CD8-positive, alpha-beta memory T cell (primary cell): ENCODE results near the gene AIDA. TPM values are rescaled to one million over a fixed set of nuclear protein-coding genes. Genes with fewer than 3 reads are reported as not detected.
A peak's percentile ranks its signal among the peaks of the same experiment; 100 is the strongest.

Source experiments
- CTCF ChIA-PET: fragments of 350-600 bp; sonication (Branson Sonifier 250); formaldehyde crosslinking; loops from one replicate; lab custom pipeline; 2021; ENCODE audit warnings: antibody characterized with exemption; lab: Charles Lee
- POLR2A ChIA-PET: fragments of 350-600 bp; sonication (Branson Sonifier 250); formaldehyde crosslinking; loops from one replicate; lab custom pipeline; 2021; ENCODE audit warnings: antibody characterized with exemption; lab: Charles Lee
- DNase-seq, 5 donors: peaks; one replicate each; pipeline versions ENCODE4 v3.0.0 to v3.0.0-alpha.2; 2020 to 2022; ENCODE audit warnings: mixed read lengths in 1 of 5
- H3K27ac ChIP-seq: one replicate; pipeline ENCODE4 v1.7.0; 2013; ENCODE audit warnings: low read depth, mild to moderate bottlenecking, low read length, moderate library complexity
- H3K27me3 ChIP-seq: 2 replicates; pipeline ENCODE4 v1.7.0; 2013; ENCODE audit warnings: low read length, mild to moderate bottlenecking; ENCODE audit not compliant: insufficient read depth, poor library complexity, severe bottlenecking
- H3K36me3 ChIP-seq: 2 replicates; pipeline ENCODE4 v1.7.0; 2013; ENCODE audit warnings: mild to moderate bottlenecking, low read length, moderate library complexity; ENCODE audit not compliant: insufficient read depth
- H3K4me1 ChIP-seq: 2 replicates; pipeline ENCODE4 v1.7.0; 2013; ENCODE audit warnings: mild to moderate bottlenecking, low read length, moderate library complexity; ENCODE audit not compliant: insufficient read depth
- H3K4me3 ChIP-seq: 2 replicates; pipeline ENCODE4 v1.7.0; 2013; ENCODE audit warnings: mild to moderate bottlenecking, low read length
- H3K9me3 ChIP-seq: 2 replicates; pipeline ENCODE4 v1.7.0; 2013; ENCODE audit warnings: mild to moderate bottlenecking, low read length
- H3K27ac Mint-ChIP-seq, 8 donors: one replicate each; pipeline ENCODE4 v1.8.0; 2020 to 2021; ENCODE audit warnings: mixed read lengths in 8 of 8, mild to moderate bottlenecking in 6 of 8, inconsistent platforms in 3 of 8, moderate library complexity in 3 of 8
- H3K27me3 Mint-ChIP-seq, 2 donors: one replicate each; pipeline ENCODE4 v1.8.0; 2020 to 2021; ENCODE audit warnings: mixed read lengths in 2 of 2, mild to moderate bottlenecking in 1 of 2, moderate library complexity in 1 of 2
- H3K36me3 Mint-ChIP-seq, 3 donors: one replicate each; pipeline ENCODE4 v1.8.0; 2020 to 2021; ENCODE audit warnings: mixed read lengths in 3 of 3, inconsistent platforms in 1 of 3, mild to moderate bottlenecking in 1 of 3
- H3K4me1 Mint-ChIP-seq, 3 donors: one replicate each; pipeline ENCODE4 v1.8.0; 2020 to 2021; ENCODE audit warnings: mixed read lengths in 3 of 3, inconsistent platforms in 1 of 3, mild to moderate bottlenecking in 1 of 3
- H3K4me3 Mint-ChIP-seq, 7 donors: one replicate each; pipeline ENCODE4 v1.8.0; 2020 to 2021; ENCODE audit warnings: mixed read lengths in 7 of 7, mild to moderate bottlenecking in 6 of 7, moderate library complexity in 4 of 7, inconsistent platforms in 2 of 7
- H3K9me3 Mint-ChIP-seq, 5 donors: one replicate each; pipeline ENCODE4 v1.8.0; 2020 to 2022; ENCODE audit warnings: mixed read lengths in 5 of 5, mild to moderate bottlenecking in 3 of 5, moderate library complexity in 2 of 5, inconsistent platforms in 1 of 5
- polyA plus RNA-seq: library from polyadenylated mRNA; unstranded; fragments of 300-500 nt; fragmentation: Illumina TruSeq; gene quantifications from one replicate; pipeline ENCODE4 v1.2.3, GENCODE V29; 2021
- total RNA-seq, 2 experiments: library from RNA; stranded (reverse); gene quantifications; one replicate each; pipeline ENCODE4 v1.2.3, GENCODE V29; 2021

AIDA gene
- total and polyA plus RNA-seq, 3 experiments from 2014 or later, result 29.2 to 59.1 (median 57.9) TPM

DNA sequence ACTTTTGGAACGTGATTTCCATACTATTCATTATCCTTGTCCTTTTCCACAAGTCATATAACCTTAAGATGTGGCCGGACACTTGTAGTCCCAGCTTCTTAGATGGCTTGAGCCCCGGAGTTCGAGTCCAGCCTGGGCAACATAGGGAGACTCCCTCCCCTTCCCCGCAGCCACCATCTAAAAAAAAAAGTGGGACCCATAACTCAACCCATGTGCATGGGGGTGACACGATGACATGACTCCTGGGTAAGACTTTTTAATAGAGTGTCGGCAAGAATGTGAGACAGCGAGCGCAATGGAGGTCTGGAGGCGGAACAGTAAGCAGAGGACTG is 68.7 kb downstream of the AIDA start:
- CTCF ChIA-PET, result interaction anchor here (0.6 to 2.6 kb wide), 5 partner anchors 9 to 179 kb away, joined by 3 to 17 read pairs (median 5); partner anchors contain the start of genes AIDA and BROX
- Histone ChIP-seq H3K27me3 (no peaks in the 10 kb centered on the region), H3K4me1 (peaks cover 20% of the 10 kb centered on the region), H3K9me3 (no peaks in the 10 kb centered on the region), H3K4me3 (peak overlapping the region; percentile 99), H3K27ac (peak overlapping the region; percentile 99), H3K36me3 (peaks cover 5% of the 10 kb centered on the region)
- DNase-seq, result no peak
- POLR2A ChIA-PET, result interaction anchor here (1.2 to 3.1 kb wide), 7 partner anchors 9 to 69 kb away, joined by 5 to 50 read pairs (median 9); partner anchors contain the start of genes AIDA, BROX, MIA3 and TAF1A
- Mint-ChIP-seq H3K9me3 (no peaks in the 10 kb centered on the region), H3K27ac (peak overlapping the region; percentile 97 to 100 (median 99)), H3K4me3 (peak overlapping the region; percentile 92 to 100 (median 98)), H3K36me3 (peaks cover 0 to 58% (median 12%) of the 10 kb centered on the region in 3 donors), H3K27me3 (no peaks in the 10 kb centered on the region), H3K4me1 (peaks cover 31 to 46% (median 46%) of the 10 kb centered on the region in 3 donors)

- peak overlapping the region in 6 of 7 donors; percentile 19 to 98 (median 78) for H3K4me3 Mint-ChIP-seq
- H3K9me3 Mint-ChIP-seq, result no peaks in the 10 kb centered on the region
- no peak for DNase-seq
- CTCF ChIA-PET, result no interaction called here
- no peaks in the 10 kb centered on the region for H3K27me3 ChIP-seq
- peaks cover 13% of the 10 kb centered on the region for H3K36me3 ChIP-seq
- no peak overlapping the region for H3K4me3 ChIP-seq
- H3K27me3 Mint-ChIP-seq, result no peaks in the 10 kb centered on the region
- peaks cover 20% of the 10 kb centered on the region for H3K4me1 ChIP-seq
- H3K27ac ChIP-seq, result no peak overlapping the region
- POLR2A ChIA-PET, result interaction anchor here (3.1 kb wide), 1 partner anchor 70 kb away, joined by 50 read pairs; the partner anchor contains the start of genes AIDA and BROX
- H3K36me3 Mint-ChIP-seq, result peaks cover 0 to 59% (median 14%) of the 10 kb centered on the region in 3 donors
- no peaks in the 10 kb centered on the region for H3K9me3 ChIP-seq
- peak overlapping the region in 7 of 8 donors; percentile 4 to 100 (median 98) for H3K27ac Mint-ChIP-seq
- H3K4me1 Mint-ChIP-seq, result peaks cover 25 to 38% (median 38%) of the 10 kb centered on the region in 3 donors
Observed at GRCh38 chr1:222642468-222642867, 69.8 kb downstream of the AIDA start.

DNA sequence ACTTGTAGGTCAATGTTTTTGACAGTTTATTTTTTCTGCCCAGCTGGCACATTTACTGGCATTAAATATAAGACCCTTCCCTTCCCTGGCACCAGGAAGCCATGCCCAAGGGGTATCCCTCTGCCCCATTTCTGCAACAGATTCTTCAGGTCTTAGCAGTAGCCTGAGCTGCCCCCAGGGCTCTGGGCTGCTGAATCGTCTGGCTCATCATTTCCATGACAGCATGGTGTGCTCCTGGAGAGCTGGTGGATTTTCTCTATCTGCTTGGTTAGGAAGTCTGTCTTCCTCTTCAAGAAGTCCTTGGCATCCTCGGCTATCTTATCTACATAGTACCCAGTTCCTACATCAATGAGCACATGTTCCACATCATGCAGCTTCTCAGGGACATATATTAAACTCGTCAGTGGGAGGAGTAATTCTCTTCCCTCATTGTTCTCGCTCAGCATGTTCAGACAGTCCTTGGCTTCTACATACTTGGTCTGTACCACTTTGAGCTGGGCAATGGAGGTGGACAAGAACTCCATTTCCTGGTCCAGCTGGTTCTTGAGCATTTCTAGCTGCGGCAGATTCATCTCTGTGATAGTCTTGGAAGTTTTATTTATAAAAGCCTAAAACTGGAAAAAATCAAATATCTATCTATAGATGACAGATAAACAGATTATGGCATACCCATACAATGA is 70.9 kb downstream of the AIDA start:
- Mint-ChIP-seq H3K9me3 (no peaks in the 10 kb centered on the region), H3K4me1 (peaks cover 23 to 31% (median 30%) of the 10 kb centered on the region in 3 donors), H3K36me3 (peaks cover 5 to 58% (median 15%) of the 10 kb centered on the region in 3 donors), H3K4me3 (peak overlapping the region in 1 of 7 donors; percentile 92), H3K27me3 (no peaks in the 10 kb centered on the region), H3K27ac (peak overlapping the region in 3 of 8 donors; percentile 56 to 98 (median 61))
- Histone ChIP-seq H3K36me3 (peaks cover 13% of the 10 kb centered on the region), H3K27ac (no peak overlapping the region), H3K4me1 (peaks cover 20% of the 10 kb centered on the region), H3K4me3 (no peak overlapping the region), H3K27me3 (no peaks in the 10 kb centered on the region), H3K9me3 (no peaks in the 10 kb centered on the region)
- CTCF ChIA-PET, result interaction anchor here (1.0 kb wide), 1 partner anchor 18 kb away, joined by 3 read pairs; no protein-coding TSS in a partner anchor
- no peak for DNase-seq
- POLR2A ChIA-PET, result interaction anchor here (0.5 kb wide), 1 partner anchor 940 kb away, joined by 3 read pairs; no protein-coding TSS in a partner anchor

DNA sequence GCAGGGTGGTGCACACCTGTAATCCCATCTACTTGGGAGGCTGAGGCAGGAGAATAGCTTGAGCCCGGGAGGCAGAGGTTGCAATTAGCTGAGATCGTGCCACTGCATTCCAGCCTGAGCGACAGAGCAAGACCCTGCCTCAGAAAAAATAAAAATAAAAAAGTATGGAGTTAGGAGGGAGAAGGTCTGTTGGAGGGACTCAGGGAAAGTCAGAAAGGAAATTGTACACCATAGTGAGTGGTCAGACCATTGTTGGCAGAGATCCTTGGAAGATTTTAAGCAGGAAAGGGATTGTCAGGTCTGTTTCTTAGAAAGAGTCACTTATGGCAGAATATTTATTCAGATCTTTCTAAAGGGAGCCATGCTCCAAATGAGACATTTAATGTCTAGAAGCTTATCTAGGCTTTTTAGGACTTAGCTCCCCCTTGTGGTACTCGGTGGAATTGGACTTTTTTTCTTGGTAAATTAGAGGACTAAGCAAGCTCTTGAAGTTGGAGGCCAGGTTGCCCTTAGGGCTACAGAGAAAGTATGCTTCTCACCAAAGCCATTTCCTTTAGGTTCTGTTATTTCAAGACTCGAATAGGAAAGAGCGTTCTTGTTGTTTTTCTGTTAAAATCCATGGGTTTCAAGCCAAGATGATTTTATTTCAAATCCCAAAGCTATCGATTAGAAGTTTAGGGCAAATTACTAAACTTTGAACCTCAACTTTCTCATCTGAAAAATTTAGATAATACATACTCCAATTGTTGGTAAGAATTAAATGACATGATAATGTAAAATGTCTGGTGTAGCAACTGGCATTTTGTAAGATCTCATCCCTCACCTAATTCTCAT is 77.9 kb downstream of the AIDA start:
- CTCF ChIA-PET, result interaction anchor here (0.7 to 4.0 kb wide), 19 partner anchors 8 to 446 kb away, joined by 3 to 28 read pairs (median 4); partner anchors contain the start of genes AIDA, BROX and TAF1A
- Mint-ChIP-seq H3K4me1 (peaks cover 5 to 11% (median 5%) of the 10 kb centered on the region in 3 donors), H3K4me3 (no peak overlapping the region), H3K9me3 (no peaks in the 10 kb centered on the region), H3K36me3 (peaks cover 7 to 78% (median 25%) of the 10 kb centered on the region in 3 donors), H3K27me3 (no peaks in the 10 kb centered on the region), H3K27ac (peak overlapping the region in 6 of 8 donors; percentile 6 to 83 (median 52))
- peaks cover 21% of the 10 kb centered on the region for H3K36me3 ChIP-seq
- no peaks in the 10 kb centered on the region for H3K9me3 ChIP-seq
- no peak overlapping the region for H3K27ac ChIP-seq
- no peak overlapping the region for H3K4me3 ChIP-seq
- no peaks in the 10 kb centered on the region for H3K4me1 ChIP-seq
- POLR2A ChIA-PET, result interaction anchor here (0.5 to 1.5 kb wide), 5 partner anchors 10 to 169 kb away, joined by 3 to 11 read pairs (median 5); partner anchors contain the start of genes AIDA, BROX and TAF1A
- peak; percentile 45 to 78 (median 66) for DNase-seq
- H3K27me3 ChIP-seq, result no peaks in the 10 kb centered on the region

DNA sequence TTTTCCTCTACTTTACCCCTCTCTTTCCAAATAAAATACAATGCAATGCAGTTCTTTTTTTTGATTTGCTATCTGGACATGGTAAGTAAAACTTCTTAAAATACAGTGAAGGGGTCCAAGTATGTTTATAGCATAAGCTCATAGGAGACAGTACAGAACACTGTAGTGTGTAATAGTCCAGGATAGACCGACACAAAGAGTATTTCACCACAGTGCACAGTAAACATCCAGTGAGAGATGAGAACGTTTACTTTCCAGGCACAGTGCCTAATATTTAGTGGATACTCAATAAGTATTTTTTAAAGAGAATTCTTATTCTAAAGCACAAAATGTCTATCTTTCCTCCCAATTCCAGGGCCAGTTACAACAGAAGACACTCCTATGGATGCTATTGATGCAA is 79.5 kb downstream of the AIDA start:
- DNase-seq, result no peak
- POLR2A ChIA-PET, result no interaction called here
- Mint-ChIP-seq H3K36me3 (peaks cover 13 to 79% (median 31%) of the 10 kb centered on the region in 3 donors), H3K27me3 (no peaks in the 10 kb centered on the region), H3K9me3 (no peaks in the 10 kb centered on the region), H3K4me1 (peaks cover 5 to 11% (median 5%) of the 10 kb centered on the region in 3 donors), H3K4me3 (no peak overlapping the region), H3K27ac (peak overlapping the region in 1 of 8 donors; percentile 43)
- peaks cover 26% of the 10 kb centered on the region for H3K36me3 ChIP-seq
- H3K4me1 ChIP-seq, result no peaks in the 10 kb centered on the region
- no peaks in the 10 kb centered on the region for H3K27me3 ChIP-seq
- H3K4me3 ChIP-seq, result no peak overlapping the region
- CTCF ChIA-PET, result interaction anchor here (1.5 to 2.7 kb wide), 3 partner anchors 9 to 170 kb away, joined by 4 to 15 read pairs (median 14); no protein-coding TSS in a partner anchor
- no peak overlapping the region for H3K27ac ChIP-seq
- H3K9me3 ChIP-seq, result no peaks in the 10 kb centered on the region

GRCh38 chr1:222631611-222632208 is 80.6 kb downstream of the AIDA start:
- H3K9me3 ChIP-seq, result no peaks in the 10 kb centered on the region
- H3K4me3 Mint-ChIP-seq, result no peak overlapping the region
- H3K4me1 Mint-ChIP-seq, result peaks cover 5 to 11% (median 5%) of the 10 kb centered on the region in 3 donors
- CTCF ChIA-PET, result no interaction called here
- no peak for DNase-seq
- no peaks in the 10 kb centered on the region for H3K9me3 Mint-ChIP-seq
- POLR2A ChIA-PET, result no interaction called here
- H3K36me3 Mint-ChIP-seq, result peaks cover 9 to 83% (median 33%) of the 10 kb centered on the region in 3 donors
- peak overlapping the region in 2 of 8 donors; percentile 11 for H3K27ac Mint-ChIP-seq
- H3K4me1 ChIP-seq, result no peaks in the 10 kb centered on the region
- no peak overlapping the region for H3K27ac ChIP-seq
- no peak overlapping the region for H3K4me3 ChIP-seq
- no peaks in the 10 kb centered on the region for H3K27me3 ChIP-seq
- peaks cover 32% of the 10 kb centered on the region for H3K36me3 ChIP-seq
- H3K27me3 Mint-ChIP-seq, result no peaks in the 10 kb centered on the region

GRCh38 chr1:222629921-222630535 is 82.3 kb downstream of the AIDA start:
- Histone ChIP-seq H3K27me3 (no peaks in the 10 kb centered on the region), H3K36me3 (peaks cover 37% of the 10 kb centered on the region), H3K27ac (no peak overlapping the region), H3K9me3 (no peaks in the 10 kb centered on the region), H3K4me3 (no peak overlapping the region), H3K4me1 (no peaks in the 10 kb centered on the region)
- peaks cover 8 to 87% (median 42%) of the 10 kb centered on the region in 3 donors for H3K36me3 Mint-ChIP-seq
- H3K27ac Mint-ChIP-seq, result peak overlapping the region in 1 of 8 donors; percentile 77
- CTCF ChIA-PET, result no interaction called here
- H3K4me1 Mint-ChIP-seq, result peaks cover 5 to 11% (median 5%) of the 10 kb centered on the region in 3 donors
- no peaks in the 10 kb centered on the region for H3K9me3 Mint-ChIP-seq
- no peak for DNase-seq
- H3K4me3 Mint-ChIP-seq, result no peak overlapping the region
- POLR2A ChIA-PET, result no interaction called here
- no peaks in the 10 kb centered on the region for H3K27me3 Mint-ChIP-seq
